ENCODE measurements around the gene TEX10.
"Not testable (repeated sequence)": the region's sequence is repeated elsewhere in the genome, so short reads cannot be mapped to it uniquely, and the experiment has no call there.

The TEX10 gene

GRCh38 chr9:100352727-100353505 is at the start of gene TEX10:
Gene TEX10, minus strand, starts transcription at chr9:100352942. Its CDS starts 3,579 bp downstream, at chr9:100349363.
- Histone ChIP-seq H3K27me3 (ENCODE audit: control insufficient read depth, insufficient read depth, low read length) (no peaks in the 10 kb centered on the region), H3K36me3 (ENCODE audit: control insufficient read depth, low read depth, low read length) (peaks cover 3% of the 10 kb centered on the region), H3K27ac (ENCODE audit: low read length) (peak within 1 kb of the TSS; percentile 66), H3K9me3 (ENCODE audit: control insufficient read depth, low read depth, low read length) (no peaks in the 10 kb centered on the region), H3K4me1 (ENCODE audit: control insufficient read depth, low read depth, low read length) (peaks cover 29% of the 10 kb centered on the region), H3K4me3 (ENCODE audit: low read length) (peak within 1 kb of the TSS; percentile 94), H3K9ac (ENCODE audit: low read length) (peak within 1 kb of the TSS; percentile 95)

DNA sequence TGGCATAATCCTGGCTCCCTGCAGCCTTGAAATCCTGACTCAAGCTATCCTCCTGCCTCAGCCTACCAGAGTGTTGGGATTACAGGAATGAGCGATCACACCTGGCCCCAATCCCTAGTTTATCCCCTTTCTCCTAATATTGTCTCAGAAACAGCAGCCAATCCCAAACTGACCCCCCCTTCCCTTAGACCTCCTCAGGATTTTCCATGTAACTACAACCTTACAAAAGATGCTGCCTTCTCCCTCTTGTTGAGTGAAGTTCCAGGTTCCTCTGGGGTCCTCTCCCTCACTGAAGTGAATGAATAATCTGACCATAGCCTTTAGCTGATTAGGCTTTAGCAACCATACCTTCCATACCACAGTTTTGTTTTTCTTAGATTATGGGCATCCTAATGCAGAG is 48.3 kb upstream of the TEX10 start:
- Histone ChIP-seq H3K4me3 (ENCODE audit: low read length) (no peak overlapping the region), H3K27me3 (ENCODE audit: control insufficient read depth, insufficient read depth, low read length) (no peaks in the 10 kb centered on the region), H3K36me3 (ENCODE audit: control insufficient read depth, low read depth, low read length) (no peaks in the 10 kb centered on the region), H3K9ac (ENCODE audit: low read length) (no peak overlapping the region), H3K9me3 (ENCODE audit: control insufficient read depth, low read depth, low read length) (no peaks in the 10 kb centered on the region), H3K27ac (ENCODE audit: low read length) (no peak overlapping the region), H3K4me1 (ENCODE audit: control insufficient read depth, low read depth, low read length) (no peaks in the 10 kb centered on the region)

GRCh38 chr9:100397529-100398266 is 45.0 kb upstream of the TEX10 start:
- no peak overlapping the region for H3K9ac ChIP-seq (ENCODE audit: low read length)
- no peaks in the 10 kb centered on the region for H3K4me1 ChIP-seq (ENCODE audit: control insufficient read depth, low read depth, low read length)
- H3K27ac ChIP-seq (ENCODE audit: low read length), result no peak overlapping the region
- no peaks in the 10 kb centered on the region for H3K27me3 ChIP-seq (ENCODE audit: control insufficient read depth, insufficient read depth, low read length)
- H3K4me3 ChIP-seq (ENCODE audit: low read length), result no peak overlapping the region
- H3K9me3 ChIP-seq (ENCODE audit: control insufficient read depth, low read depth, low read length), result no peaks in the 10 kb centered on the region
- H3K36me3 ChIP-seq (ENCODE audit: control insufficient read depth, low read depth, low read length), result no peaks in the 10 kb centered on the region

DNA sequence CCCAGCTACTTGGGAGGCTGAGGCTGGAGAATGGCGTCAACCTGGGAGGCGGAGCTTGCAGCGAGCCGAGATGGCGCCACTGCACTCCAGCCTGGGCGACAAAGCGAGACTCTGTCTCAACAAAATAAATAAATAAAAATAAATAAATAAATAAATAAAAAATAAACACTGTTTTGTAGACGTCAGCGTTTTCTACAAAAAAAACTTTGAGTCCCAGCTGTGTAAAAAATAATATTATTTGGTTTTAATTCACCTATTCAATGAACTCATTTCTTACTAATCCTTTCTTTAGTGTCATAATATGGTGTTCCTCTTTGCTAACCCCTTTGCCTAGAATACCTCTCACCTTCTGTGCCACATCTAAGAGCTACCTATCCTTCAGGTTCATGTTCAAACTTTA is 44.0 kb upstream of the TEX10 start:
- Histone ChIP-seq H3K9me3 (ENCODE audit: control insufficient read depth, low read depth, low read length) (no peaks in the 10 kb centered on the region), H3K4me1 (ENCODE audit: control insufficient read depth, low read depth, low read length) (no peaks in the 10 kb centered on the region), H3K4me3 (ENCODE audit: low read length) (no peak overlapping the region), H3K27me3 (ENCODE audit: control insufficient read depth, insufficient read depth, low read length) (no peaks in the 10 kb centered on the region), H3K27ac (ENCODE audit: low read length) (no peak overlapping the region), H3K36me3 (ENCODE audit: control insufficient read depth, low read depth, low read length) (no peaks in the 10 kb centered on the region), H3K9ac (ENCODE audit: low read length) (no peak overlapping the region)

DNA sequence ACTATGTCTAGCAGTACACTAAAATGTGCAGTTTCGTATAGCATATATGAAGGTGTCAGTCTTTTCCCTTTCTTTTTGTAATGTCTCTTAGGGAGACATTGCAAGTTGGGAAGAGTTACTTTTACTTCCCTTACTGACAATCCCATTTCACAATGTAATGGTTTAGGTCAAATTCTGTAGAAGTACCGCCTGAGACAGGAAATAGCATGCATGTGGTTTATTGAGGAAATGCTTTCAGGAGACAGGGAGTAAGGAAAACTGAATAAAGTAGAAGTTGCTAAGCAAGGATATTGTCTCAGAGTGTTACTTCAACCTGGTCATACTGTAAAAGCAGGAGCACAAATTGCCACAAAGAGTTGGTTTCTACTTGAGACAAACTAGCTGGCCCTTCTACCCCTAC is 42.1 kb upstream of the TEX10 start:
- H3K4me3 ChIP-seq (ENCODE audit: low read length), result no peak overlapping the region
- no peaks in the 10 kb centered on the region for H3K9me3 ChIP-seq (ENCODE audit: control insufficient read depth, low read depth, low read length)
- H3K36me3 ChIP-seq (ENCODE audit: control insufficient read depth, low read depth, low read length), result no peaks in the 10 kb centered on the region
- no peaks in the 10 kb centered on the region for H3K27me3 ChIP-seq (ENCODE audit: control insufficient read depth, insufficient read depth, low read length)
- no peaks in the 10 kb centered on the region for H3K4me1 ChIP-seq (ENCODE audit: control insufficient read depth, low read depth, low read length)
- H3K27ac ChIP-seq (ENCODE audit: low read length), result no peak overlapping the region
- H3K9ac ChIP-seq (ENCODE audit: low read length), result no peak overlapping the region

DNA sequence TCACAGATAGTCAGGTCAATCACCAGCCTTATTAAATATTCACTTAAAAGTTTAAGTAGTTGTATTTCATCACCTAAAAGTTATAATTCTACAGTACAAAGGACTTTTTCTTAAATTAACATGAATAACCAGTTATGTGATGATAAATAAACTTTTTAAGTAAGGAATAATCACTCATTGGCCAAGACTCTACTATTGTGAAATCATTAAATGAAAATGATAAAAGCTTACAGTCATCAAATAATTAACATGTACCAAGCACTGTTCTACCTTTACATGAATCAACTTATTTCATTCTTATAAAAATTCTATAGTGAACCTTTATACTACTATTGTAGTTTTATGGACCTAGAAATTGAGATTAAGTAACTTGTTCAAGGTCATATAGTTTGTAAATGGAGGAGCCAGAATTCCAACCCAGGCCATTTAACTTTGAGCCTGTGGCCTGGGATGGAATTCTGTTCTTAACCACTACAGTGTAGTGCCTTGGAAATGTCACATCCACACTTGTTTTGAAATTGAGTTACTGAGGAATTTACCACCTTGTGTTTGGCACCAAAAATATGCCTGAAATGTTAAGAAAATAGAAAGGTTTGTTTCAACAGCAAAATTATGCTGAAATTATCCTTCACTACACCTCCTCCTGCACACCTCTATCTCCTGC is 41.4 kb upstream of the TEX10 start:
- no peak overlapping the region for H3K4me3 ChIP-seq (ENCODE audit: low read length)
- no peaks in the 10 kb centered on the region for H3K4me1 ChIP-seq (ENCODE audit: control insufficient read depth, low read depth, low read length)
- no peaks in the 10 kb centered on the region for H3K36me3 ChIP-seq (ENCODE audit: control insufficient read depth, low read depth, low read length)
- H3K9me3 ChIP-seq (ENCODE audit: control insufficient read depth, low read depth, low read length), result no peaks in the 10 kb centered on the region
- no peak overlapping the region for H3K9ac ChIP-seq (ENCODE audit: low read length)
- no peaks in the 10 kb centered on the region for H3K27me3 ChIP-seq (ENCODE audit: control insufficient read depth, insufficient read depth, low read length)
- H3K27ac ChIP-seq (ENCODE audit: low read length), result no peak overlapping the region

DNA sequence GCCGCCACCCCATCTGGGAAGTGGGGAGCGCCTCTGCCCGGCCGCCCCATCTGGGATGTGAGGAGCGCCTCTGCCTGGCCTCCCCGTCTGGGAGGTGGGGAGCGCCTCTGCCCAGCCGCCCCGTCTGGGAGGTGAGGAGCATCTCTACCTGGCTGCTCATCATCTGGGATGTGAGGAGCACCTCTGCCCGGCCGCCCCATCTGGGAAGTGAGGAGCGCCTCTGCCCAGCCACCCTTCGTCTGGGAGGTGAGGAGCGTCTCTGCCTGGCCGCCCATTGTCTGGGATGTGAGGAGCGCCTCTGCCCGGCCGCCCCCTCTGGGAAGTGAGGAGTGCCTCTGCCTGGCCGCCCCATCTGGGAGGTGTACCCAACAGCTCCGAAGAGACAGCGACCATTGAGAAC is 40.2 kb upstream of the TEX10 start:
- H3K4me1 ChIP-seq (ENCODE audit: control insufficient read depth, low read depth, low read length); H3K27me3 ChIP-seq (ENCODE audit: control insufficient read depth, insufficient read depth, low read length); H3K27ac ChIP-seq (ENCODE audit: low read length); H3K4me3 ChIP-seq (ENCODE audit: low read length); H3K9me3 ChIP-seq (ENCODE audit: control insufficient read depth, low read depth, low read length); H3K9ac ChIP-seq (ENCODE audit: low read length); H3K36me3 ChIP-seq (ENCODE audit: control insufficient read depth, low read depth, low read length): not testable (repeated sequence)

DNA sequence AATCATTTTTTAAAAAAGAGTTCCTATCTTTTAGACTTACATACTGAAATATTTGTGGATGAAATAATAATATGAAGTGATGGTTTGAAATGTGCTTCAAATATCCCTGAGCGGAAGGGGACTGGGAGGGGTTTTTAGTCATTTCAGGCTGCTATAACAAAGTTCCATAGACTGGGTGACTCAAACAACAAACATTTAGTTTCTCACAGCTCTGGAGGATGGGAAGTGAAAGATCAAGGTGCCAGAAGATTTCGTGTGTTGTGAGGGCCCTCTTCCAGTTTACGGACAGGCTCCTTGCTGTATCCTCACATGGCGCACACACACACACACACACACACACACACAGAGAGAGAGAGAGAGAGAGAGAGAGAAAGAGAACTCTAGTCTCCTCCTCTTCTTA is 27.1 kb upstream of the TEX10 start:
- Histone ChIP-seq H3K36me3 (ENCODE audit: control insufficient read depth, low read depth, low read length) (no peaks in the 10 kb centered on the region), H3K4me3 (ENCODE audit: low read length) (no peak overlapping the region), H3K9me3 (ENCODE audit: control insufficient read depth, low read depth, low read length) (peaks cover 4% of the 10 kb centered on the region), H3K27me3 (ENCODE audit: control insufficient read depth, insufficient read depth, low read length) (no peaks in the 10 kb centered on the region), H3K27ac (ENCODE audit: low read length) (no peak overlapping the region), H3K9ac (ENCODE audit: low read length) (no peak overlapping the region), H3K4me1 (ENCODE audit: control insufficient read depth, low read depth, low read length) (no peaks in the 10 kb centered on the region)

DNA sequence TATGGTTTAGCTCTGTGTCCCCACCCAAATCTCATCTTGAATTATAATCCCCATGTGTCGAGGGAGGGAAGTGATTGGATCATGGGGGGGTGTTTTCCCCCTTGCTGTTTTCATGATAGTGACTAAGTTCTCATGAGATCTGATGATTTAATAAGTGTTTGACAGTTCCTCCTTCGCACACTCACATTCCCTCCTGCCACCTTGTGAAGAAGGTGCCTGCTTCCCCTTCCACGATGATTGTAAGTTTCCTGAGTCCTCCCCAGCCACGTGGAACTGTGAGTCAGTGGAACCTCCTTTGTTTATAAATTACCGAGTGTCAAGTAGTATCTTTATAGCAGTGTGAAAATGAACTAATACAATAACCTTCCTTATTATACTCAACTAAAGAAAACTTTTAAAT is 24.3 kb upstream of the TEX10 start:
- H3K4me3 ChIP-seq (ENCODE audit: low read length), result no peak overlapping the region
- no peaks in the 10 kb centered on the region for H3K36me3 ChIP-seq (ENCODE audit: control insufficient read depth, low read depth, low read length)
- no peaks in the 10 kb centered on the region for H3K27me3 ChIP-seq (ENCODE audit: control insufficient read depth, insufficient read depth, low read length)
- peaks cover 4% of the 10 kb centered on the region for H3K9me3 ChIP-seq (ENCODE audit: control insufficient read depth, low read depth, low read length)
- no peak overlapping the region for H3K27ac ChIP-seq (ENCODE audit: low read length)
- H3K4me1 ChIP-seq (ENCODE audit: control insufficient read depth, low read depth, low read length), result no peaks in the 10 kb centered on the region
- H3K9ac ChIP-seq (ENCODE audit: low read length), result no peak overlapping the region

DNA sequence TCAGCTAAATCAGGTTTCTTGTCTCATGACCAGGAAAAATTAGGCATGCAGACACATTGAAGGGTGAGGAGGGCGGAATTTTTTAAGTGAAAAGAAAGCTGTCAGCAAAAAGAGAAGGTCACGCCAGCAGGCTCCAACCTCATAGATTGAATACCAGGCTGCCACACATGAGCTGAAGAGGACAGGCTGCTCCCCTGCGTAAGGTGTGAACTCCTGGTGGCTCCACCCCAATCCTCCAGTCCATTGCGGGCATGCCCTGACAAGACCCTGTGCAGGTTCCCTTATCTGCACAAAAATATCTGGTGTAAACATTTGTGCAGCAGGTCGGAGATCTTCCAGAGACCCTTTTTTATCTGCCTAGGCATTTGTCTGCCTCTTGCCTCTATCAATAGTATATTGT is 22.9 kb upstream of the TEX10 start:
- H3K27ac ChIP-seq (ENCODE audit: low read length), result no peak overlapping the region
- H3K36me3 ChIP-seq (ENCODE audit: control insufficient read depth, low read depth, low read length), result no peaks in the 10 kb centered on the region
- H3K4me3 ChIP-seq (ENCODE audit: low read length), result no peak overlapping the region
- H3K4me1 ChIP-seq (ENCODE audit: control insufficient read depth, low read depth, low read length), result no peaks in the 10 kb centered on the region
- peaks cover 4% of the 10 kb centered on the region for H3K9me3 ChIP-seq (ENCODE audit: control insufficient read depth, low read depth, low read length)
- no peaks in the 10 kb centered on the region for H3K27me3 ChIP-seq (ENCODE audit: control insufficient read depth, insufficient read depth, low read length)
- no peak overlapping the region for H3K9ac ChIP-seq (ENCODE audit: low read length)

DNA sequence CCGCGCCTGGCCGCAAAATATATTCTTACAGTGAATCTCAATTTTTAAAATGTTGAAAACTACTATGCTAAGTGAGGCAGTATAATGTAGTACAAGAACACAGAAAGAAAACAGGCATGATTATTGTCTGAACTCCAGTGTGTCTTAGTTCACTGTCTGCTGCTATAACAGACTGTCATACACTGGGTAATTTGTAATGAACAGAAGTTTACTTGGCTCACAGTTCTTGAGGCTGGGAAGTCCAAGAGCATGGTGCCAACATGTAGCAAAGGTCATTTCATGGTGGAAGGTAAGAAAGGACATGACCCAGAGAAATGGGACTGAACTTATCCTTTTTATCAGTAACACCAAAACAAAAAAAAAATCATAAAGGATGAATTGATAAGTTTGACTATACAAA is 19.9 kb upstream of the TEX10 start:
- Histone ChIP-seq H3K9me3 (ENCODE audit: control insufficient read depth, low read depth, low read length) (peaks cover 4% of the 10 kb centered on the region), H3K27me3 (ENCODE audit: control insufficient read depth, insufficient read depth, low read length) (peaks cover 29% of the 10 kb centered on the region), H3K36me3 (ENCODE audit: control insufficient read depth, low read depth, low read length) (no peaks in the 10 kb centered on the region), H3K4me3 (ENCODE audit: low read length) (no peak overlapping the region), H3K9ac (ENCODE audit: low read length) (no peak overlapping the region), H3K4me1 (ENCODE audit: control insufficient read depth, low read depth, low read length) (peaks cover 15% of the 10 kb centered on the region), H3K27ac (ENCODE audit: low read length) (no peak overlapping the region)

Data from iPS-18a (cell line).